ENCODE results near the gene FYB1. TPM values are rescaled to one million over a fixed set of nuclear protein-coding genes. Genes with fewer than 3 reads are reported as not detected.
"Not testable (repeated sequence)": the region's sequence is repeated elsewhere in the genome, so short reads cannot be mapped to it uniquely, and the experiment has no call there.

Gene FYB1
- total RNA-seq, 1 experiment from 2014 or later = not detected

- Histone ChIP-seq H3K27me3 (peaks cover 5% of the 10 kb centered on the region), H3K9me3 (no peaks in the 10 kb centered on the region), H3K4me3 (no peak overlapping the region), H3K36me3 (no peaks in the 10 kb centered on the region)
- no peak for DNase-seq
These were observed 33.6 kb downstream of the FYB1 start for GRCh38 chr5:39185761-39186160.

- not testable (repeated sequence) for H3K36me3 ChIP-seq, H3K27me3 ChIP-seq, DNase-seq, H3K9me3 ChIP-seq, H3K4me3 ChIP-seq
These were observed 39.8 kb downstream of the FYB1 start for GRCh38 chr5:39179561-39179960.

- DNase-seq = no peak
- H3K4me3 ChIP-seq = no peak overlapping the region
- H3K27me3 ChIP-seq = no peaks in the 10 kb centered on the region
- H3K9me3 ChIP-seq = no peaks in the 10 kb centered on the region
- H3K36me3 ChIP-seq = no peaks in the 10 kb centered on the region
These were observed 40.5 kb downstream of the FYB1 start for GRCh38 chr5:39178861-39179260.

GRCh38 chr5:39178171-39178570 is 41.2 kb downstream of the FYB1 start:
- no peak for DNase-seq

GRCh38 chr5:39177631-39177964 is 41.8 kb downstream of the FYB1 start:
- no peaks in the 10 kb centered on the region for H3K27me3 ChIP-seq

More at GRCh38 chr5:39178171-39178570, 41.2 kb downstream of the FYB1 start:
- Histone ChIP-seq H3K9me3 (no peaks in the 10 kb centered on the region), H3K4me3 (no peak overlapping the region), H3K36me3 (no peaks in the 10 kb centered on the region), H3K27me3 (no peaks in the 10 kb centered on the region)

GRCh38 chr5:39176759-39177630 is 42.4 kb downstream of the FYB1 start:
- H3K27me3 ChIP-seq = no peaks in the 10 kb centered on the region
- no peaks in the 10 kb centered on the region for H3K36me3 ChIP-seq
- H3K9me3 ChIP-seq = no peaks in the 10 kb centered on the region
- H3K4me3 ChIP-seq = no peak overlapping the region
- no peak for DNase-seq

More at GRCh38 chr5:39177631-39177964, 41.8 kb downstream of the FYB1 start:
- H3K9me3 ChIP-seq = no peaks in the 10 kb centered on the region
- no peaks in the 10 kb centered on the region for H3K36me3 ChIP-seq
- no peak for DNase-seq
- no peak overlapping the region for H3K4me3 ChIP-seq

- H3K27me3 ChIP-seq = no peaks in the 10 kb centered on the region
- H3K9me3 ChIP-seq = no peaks in the 10 kb centered on the region
- H3K4me3 ChIP-seq = no peak overlapping the region
- no peaks in the 10 kb centered on the region for H3K36me3 ChIP-seq
- no peak for DNase-seq
These were observed 43.9 kb downstream of the FYB1 start for GRCh38 chr5:39175273-39175955.

- H3K4me3 ChIP-seq = no peak overlapping the region
- H3K27me3 ChIP-seq = no peaks in the 10 kb centered on the region
- no peak for DNase-seq
- H3K9me3 ChIP-seq = no peaks in the 10 kb centered on the region
- H3K36me3 ChIP-seq = no peaks in the 10 kb centered on the region
These were observed 46.3 kb downstream of the FYB1 start for GRCh38 chr5:39173069-39173468.

- no peak for DNase-seq
- Histone ChIP-seq H3K9me3 (no peaks in the 10 kb centered on the region), H3K27me3 (no peaks in the 10 kb centered on the region), H3K4me3 (no peak overlapping the region), H3K36me3 (no peaks in the 10 kb centered on the region)
These were observed 46.8 kb downstream of the FYB1 start for GRCh38 chr5:39172593-39172992.

- DNase-seq = no peak
- H3K4me3 ChIP-seq = no peak overlapping the region
- no peaks in the 10 kb centered on the region for H3K36me3 ChIP-seq
- H3K27me3 ChIP-seq = 0 out of 2 replicates have a peak, but pooled peaks cover 2% of the 10 kb centered on the region
- H3K9me3 ChIP-seq = no peaks in the 10 kb centered on the region
These were observed 47.7 kb downstream of the FYB1 start for GRCh38 chr5:39171647-39172046.

- Histone ChIP-seq H3K36me3 (no peaks in the 10 kb centered on the region), H3K4me3 (no peak overlapping the region), H3K27me3 (0 out of 2 replicates have a peak, but pooled peaks cover 2% of the 10 kb centered on the region), H3K9me3 (no peaks in the 10 kb centered on the region)
- DNase-seq = no peak
These were observed 50.3 kb downstream of the FYB1 start for GRCh38 chr5:39169081-39169480.

- H3K36me3 ChIP-seq = no peaks in the 10 kb centered on the region
- H3K4me3 ChIP-seq = no peak overlapping the region
- no peaks in the 10 kb centered on the region for H3K9me3 ChIP-seq
- DNase-seq = no peak
- 0 out of 2 replicates have a peak, but pooled peaks cover 2% of the 10 kb centered on the region for H3K27me3 ChIP-seq
These were observed 51.4 kb downstream of the FYB1 start for GRCh38 chr5:39167972-39168342.

- Histone ChIP-seq H3K4me3 (no peak overlapping the region), H3K27me3 (0 out of 2 replicates have a peak, but pooled peaks cover 2% of the 10 kb centered on the region)
- no peak for DNase-seq
These were observed 52.0 kb downstream of the FYB1 start for GRCh38 chr5:39167141-39167971.

GRCh38 chr5:39164529-39165402 is 54.6 kb downstream of the FYB1 start:
- Histone ChIP-seq H3K36me3 (no peaks in the 10 kb centered on the region), H3K4me3 (no peak overlapping the region), H3K9me3 (no peaks in the 10 kb centered on the region), H3K27me3 (peaks cover 2% of the 10 kb centered on the region; the same call in 1 of the 2 replicates)
- no peak for DNase-seq

More at GRCh38 chr5:39167141-39167971, 52.0 kb downstream of the FYB1 start:
- Histone ChIP-seq H3K9me3 (no peaks in the 10 kb centered on the region), H3K36me3 (no peaks in the 10 kb centered on the region)

GRCh38 chr5:39164016-39164415 is 55.3 kb downstream of the FYB1 start:
- DNase-seq = no peak
- H3K36me3 ChIP-seq = no peaks in the 10 kb centered on the region
- peaks cover 2% of the 10 kb centered on the region; the same call in 1 of the 2 replicates for H3K27me3 ChIP-seq
- no peaks in the 10 kb centered on the region for H3K9me3 ChIP-seq
- H3K4me3 ChIP-seq = no peak overlapping the region

- DNase-seq = no peak
- Histone ChIP-seq H3K9me3 (no peaks in the 10 kb centered on the region), H3K27me3 (no peaks in the 10 kb centered on the region; the same call in 1 of the 2 replicates), H3K36me3 (no peaks in the 10 kb centered on the region), H3K4me3 (no peak overlapping the region)
These were observed 57.8 kb downstream of the FYB1 start for GRCh38 chr5:39161578-39161977.
